CD4-positive, alpha-beta T cell treated with Interleukin-4 for 1 hour (primary cell): ENCODE results near the gene PHF21A.
A peak's percentile ranks its signal among the peaks of the same experiment; 100 is the strongest.

ENCODE experiments used
- DNase-seq, 2 donors: peaks; one replicate each; pipeline ENCODE4 v3.0.0-alpha.2; 2020 to 2022

Gene PHF21A

GRCh38 chr11:46121301-46121723 is at the start of gene PHF21A:
Gene PHF21A, minus strand, starts transcription at chr11:46121454. Its CDS starts 37,235 bp downstream, at chr11:46084219.
- DNase-seq = peak; percentile 91 to 93

GRCh38 chr11:46170797-46171196 is 49.5 kb upstream of the PHF21A start:
- DNase-seq = no peak

GRCh38 chr11:46162700-46163099 is 41.4 kb upstream of the PHF21A start:
- DNase-seq = no peak

- no peak for DNase-seq
Observed at GRCh38 chr11:46161201-46161600, 39.9 kb upstream of the PHF21A start.

GRCh38 chr11:46160100-46160499 is 38.8 kb upstream of the PHF21A start:
- no peak for DNase-seq

GRCh38 chr11:46159680-46160079 is 38.4 kb upstream of the PHF21A start:
- DNase-seq = no peak

GRCh38 chr11:46149826-46150225 is 28.6 kb upstream of the PHF21A start:
- DNase-seq = no peak

- DNase-seq = no peak
Observed at GRCh38 chr11:46149342-46149741, 28.1 kb upstream of the PHF21A start.

GRCh38 chr11:46144741-46145140 is 23.5 kb upstream of the PHF21A start:
- no peak for DNase-seq

- no peak for DNase-seq
Observed at GRCh38 chr11:46143049-46143806, 22.0 kb upstream of the PHF21A start.

GRCh38 chr11:46142561-46142960 is 21.3 kb upstream of the PHF21A start:
- no peak for DNase-seq

GRCh38 chr11:46141597-46141996 is 20.3 kb upstream of the PHF21A start:
- DNase-seq = no peak

GRCh38 chr11:46134540-46134939 is 13.3 kb upstream of the PHF21A start:
- DNase-seq = no peak

GRCh38 chr11:46134061-46134460 is 12.8 kb upstream of the PHF21A start:
- no peak for DNase-seq

GRCh38 chr11:46133119-46133518 is 11.9 kb upstream of the PHF21A start:
- DNase-seq = no peak

GRCh38 chr11:46130286-46130940 is 9.2 kb upstream of the PHF21A start:
- no peak for DNase-seq

GRCh38 chr11:46129133-46129532 is 7.9 kb upstream of the PHF21A start:
- DNase-seq = no peak

GRCh38 chr11:46127150-46127638 is 5.9 kb upstream of the PHF21A start:
- peak; percentile 78 to 84 for DNase-seq

- no peak for DNase-seq
Observed at GRCh38 chr11:46125284-46125683, 4.0 kb upstream of the PHF21A start.

GRCh38 chr11:46122945-46123715 is 1.9 kb upstream of the PHF21A start:
- DNase-seq = no peak

GRCh38 chr11:46121724-46122477 is 647 bp upstream of the PHF21A start:
- peak; percentile 82 to 88 for DNase-seq
